Hepatic stellate cell (primary cell): ENCODE results near the gene RCSD1.
"Not testable (repeated sequence)": the region's sequence is repeated elsewhere in the genome, so short reads cannot be mapped to it uniquely, and the experiment has no call there.

ENCODE experiments used
- DNase-seq: peaks from one replicate; pipeline ENCODE4 v3.0.0; 2011; ENCODE audit warnings: low spot score

Gene RCSD1

GRCh38 chr1:167629681-167630567, at the start of gene RCSD1:
Gene RCSD1 (plus strand): TSS chr1:167630232. CDS start chr1:167630424, 192 bp downstream.
- DNase-seq = peak; percentile 65

- DNase-seq = no peak
Observed at GRCh38 chr1:167582064-167582463, 48.0 kb upstream of the RCSD1 start.

- no peak for DNase-seq
Observed at GRCh38 chr1:167582722-167583121, 47.3 kb upstream of the RCSD1 start.

GRCh38 chr1:167584581-167584980, 45.5 kb upstream of the RCSD1 start:
- DNase-seq = no peak

GRCh38 chr1:167587342-167587741, 42.7 kb upstream of the RCSD1 start:
- DNase-seq = no peak

- no peak for DNase-seq
Observed at GRCh38 chr1:167587872-167588271, 42.2 kb upstream of the RCSD1 start.

GRCh38 chr1:167588361-167588760, 41.7 kb upstream of the RCSD1 start:
- DNase-seq = no peak

GRCh38 chr1:167592475-167592874, 37.6 kb upstream of the RCSD1 start:
- no peak for DNase-seq

- DNase-seq = no peak
Observed at GRCh38 chr1:167593860-167594259, 36.2 kb upstream of the RCSD1 start.

GRCh38 chr1:167594822-167595221, 35.2 kb upstream of the RCSD1 start:
- DNase-seq = no peak

- DNase-seq = peak; percentile 48
Observed at GRCh38 chr1:167599957-167600581, 30.0 kb upstream of the RCSD1 start.

- no peak for DNase-seq
Observed at GRCh38 chr1:167601442-167602383, 28.3 kb upstream of the RCSD1 start.

GRCh38 chr1:167602840-167603239, 27.2 kb upstream of the RCSD1 start:
- no peak for DNase-seq

- DNase-seq = no peak
Observed at GRCh38 chr1:167605576-167605975, 24.5 kb upstream of the RCSD1 start.

GRCh38 chr1:167611983-167612382, 18.0 kb upstream of the RCSD1 start:
- DNase-seq = no peak

GRCh38 chr1:167612587-167613385, 17.2 kb upstream of the RCSD1 start:
- DNase-seq = no peak

- not testable (repeated sequence) for DNase-seq
Observed at GRCh38 chr1:167613984-167614383, 16.0 kb upstream of the RCSD1 start.

GRCh38 chr1:167614851-167615250, 15.2 kb upstream of the RCSD1 start:
- no peak for DNase-seq

- no peak for DNase-seq
Observed at GRCh38 chr1:167616521-167616920, 13.5 kb upstream of the RCSD1 start.

- peak; percentile 53 for DNase-seq
Observed at GRCh38 chr1:167617153-167618147, 12.6 kb upstream of the RCSD1 start.
